Upper lobe of left lung (tissue), 4 donors: ENCODE data around the gene FTSJ1.

Experiments used
- EP300 ChIP-seq, 4 donors: sonication (generic); formaldehyde crosslinking; IDR thresholded peaks; one replicate each; pipeline ENCODE4 v1.5.1; 2017; ENCODE audit warnings: antibody characterized with exemption in 4 of 4, control low read depth in 2 of 4
- POLR2A ChIP-seq, 4 donors: fragments of 450-650 bp; IDR thresholded peaks; one replicate each; pipeline ENCODE4 v1.5.1; 2016 to 2017; ENCODE audit warnings: antibody characterized with exemption in 4 of 4, mild to moderate bottlenecking in 2 of 4
- TF ChIP-seq, protein P1 (sequence below), 6 experiments: fragments of 450-650 bp in 4 of 6; fragments of 200-600 bp in 2 of 6; sonication (generic) in 2 of 6; IDR thresholded peaks; one replicate each; pipeline ENCODE4 v1.5.1; 2016 to 2019; ENCODE audit warnings: antibody characterized with exemption in 6 of 6

DNA sequence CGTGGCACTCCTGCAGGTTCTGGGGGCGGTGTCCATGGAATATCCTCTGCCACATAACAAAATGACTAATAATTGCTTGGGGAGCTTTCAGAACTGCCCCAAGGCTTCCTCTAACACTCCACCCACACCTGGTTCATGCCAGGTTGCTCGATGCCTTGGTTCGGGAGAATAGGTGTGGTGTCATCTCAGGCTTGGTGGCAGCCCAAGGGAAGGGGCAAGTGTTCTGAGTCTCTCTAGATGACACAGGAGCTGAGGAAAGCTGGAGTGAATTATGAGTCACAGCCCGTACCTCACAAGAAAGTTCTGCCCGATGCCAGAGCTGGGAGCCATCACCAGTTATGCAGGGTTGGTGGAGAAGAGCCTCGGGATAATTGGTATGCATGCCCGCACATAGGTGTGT is 14.7 kb downstream of the FTSJ1 start:
- TF ChIP-seq, protein P1, sequence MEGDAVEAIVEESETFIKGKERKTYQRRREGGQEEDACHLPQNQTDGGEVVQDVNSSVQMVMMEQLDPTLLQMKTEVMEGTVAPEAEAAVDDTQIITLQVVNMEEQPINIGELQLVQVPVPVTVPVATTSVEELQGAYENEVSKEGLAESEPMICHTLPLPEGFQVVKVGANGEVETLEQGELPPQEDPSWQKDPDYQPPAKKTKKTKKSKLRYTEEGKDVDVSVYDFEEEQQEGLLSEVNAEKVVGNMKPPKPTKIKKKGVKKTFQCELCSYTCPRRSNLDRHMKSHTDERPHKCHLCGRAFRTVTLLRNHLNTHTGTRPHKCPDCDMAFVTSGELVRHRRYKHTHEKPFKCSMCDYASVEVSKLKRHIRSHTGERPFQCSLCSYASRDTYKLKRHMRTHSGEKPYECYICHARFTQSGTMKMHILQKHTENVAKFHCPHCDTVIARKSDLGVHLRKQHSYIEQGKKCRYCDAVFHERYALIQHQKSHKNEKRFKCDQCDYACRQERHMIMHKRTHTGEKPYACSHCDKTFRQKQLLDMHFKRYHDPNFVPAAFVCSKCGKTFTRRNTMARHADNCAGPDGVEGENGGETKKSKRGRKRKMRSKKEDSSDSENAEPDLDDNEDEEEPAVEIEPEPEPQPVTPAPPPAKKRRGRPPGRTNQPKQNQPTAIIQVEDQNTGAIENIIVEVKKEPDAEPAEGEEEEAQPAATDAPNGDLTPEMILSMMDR (IDR thresholded peaks at IDR 0.05): no peak
- TF ChIP-seq POLR2A (IDR thresholded peaks at IDR 0.05) (no peak), EP300 (IDR thresholded peaks at IDR 0.05) (no peak)
